GM12801 (cell line): ENCODE results near the gene PARD6G.

Experiments used
- CTCF ChIP-seq: IDR thresholded peaks from one replicate; pipeline ENCODE4 v1.5.1; 2011; ENCODE audit warnings: control low read depth; ENCODE audit not compliant: insufficient read length; ENCODE audit errors: extremely low read depth

PARD6G gene

GRCh38 chr18:80168346-80168745 is 79.0 kb downstream of the PARD6G start:
- TF ChIP-seq CTCF = no peak

- TF ChIP-seq CTCF = no peak
Measured at GRCh38 chr18:80167931-80168330, 79.4 kb downstream of the PARD6G start.

GRCh38 chr18:80167331-80167730 is 80.0 kb downstream of the PARD6G start:
- TF ChIP-seq CTCF = no peak

- TF ChIP-seq CTCF = no peak
Measured at GRCh38 chr18:80166725-80167124, 80.6 kb downstream of the PARD6G start.

- no peak for TF ChIP-seq CTCF
Measured at GRCh38 chr18:80166240-80166639, 81.1 kb downstream of the PARD6G start.

GRCh38 chr18:80163183-80163582 is 84.1 kb downstream of the PARD6G start:
- no peak for TF ChIP-seq CTCF

GRCh38 chr18:80161781-80162417 is 85.4 kb downstream of the PARD6G start:
- no peak for TF ChIP-seq CTCF
